Stomach (tissue), 9 donors: ENCODE results near the gene APMAP. TPM values are rescaled to one million over a fixed set of nuclear protein-coding genes. Genes with fewer than 3 reads are reported as not detected.

Source experiments
- DNase-seq, 2 donors: peaks; one replicate each; pipeline versions ENCODE4 v3.0.0 to v3.0.0-alpha.2; 2013 to 2019
- H3K27ac ChIP-seq, 5 donors: fragments of 200-600 bp in 4 of 5; sonication (generic) in 4 of 5; one replicate each; pipeline ENCODE4 v1.5.1; 2013 to 2019; ENCODE audit warnings: mild to moderate bottlenecking in 1 of 5, moderate library complexity in 1 of 5
- H3K27me3 ChIP-seq, 3 donors: fragments of 200-600 bp; sonication (generic); one replicate each; pipeline ENCODE4 v1.5.1; 2017 to 2019; ENCODE audit warnings: mixed run types in 1 of 3
- H3K36me3 ChIP-seq, 4 donors: fragments of 200-600 bp; sonication (generic); 1 replicate in 3 of 4; 2 replicates in 1 of 4; pipeline ENCODE4 v1.5.1; 2016 to 2019
- H3K4me1 ChIP-seq, 4 donors: fragments of 200-600 bp; sonication (generic); one replicate each; pipeline ENCODE4 v1.5.1; 2016 to 2019
- H3K4me3 ChIP-seq, 4 donors: fragments of 200-600 bp; sonication (generic) in 3 of 4; one replicate each; pipeline ENCODE4 v1.5.1; 2016 to 2019; ENCODE audit warnings: mild to moderate bottlenecking in 1 of 4
- H3K9me3 ChIP-seq, 4 donors: fragments of 200-600 bp; sonication (generic); one replicate each; pipeline ENCODE4 v1.5.1; 2016 to 2019
- CTCF ChIP-seq, 7 experiments: fragments of 450-650 bp in 4 of 7; fragments of 200-600 bp in 3 of 7; sonication (generic) in 3 of 7; IDR thresholded peaks; one replicate each; pipeline ENCODE4 v1.5.1; 2016 to 2019; ENCODE audit warnings: antibody characterized with exemption in 7 of 7, control low read depth in 2 of 7, mild to moderate bottlenecking in 1 of 7
- EP300 ChIP-seq: sonication (generic); formaldehyde crosslinking; IDR thresholded peaks from one replicate; pipeline ENCODE4 v1.6.1; 2017; ENCODE audit warnings: antibody characterized with exemption
- POLR2A ChIP-seq, 4 donors: fragments of 450-650 bp; IDR thresholded peaks; one replicate each; pipeline ENCODE4 v1.6.1; 2016; ENCODE audit warnings: antibody characterized with exemption in 4 of 4, control low read depth in 2 of 4, mild to moderate bottlenecking in 1 of 4, moderate library complexity in 1 of 4
- POLR2AphosphoS5 ChIP-seq, 3 donors: sonication (generic); formaldehyde crosslinking; IDR thresholded peaks; one replicate each; pipeline ENCODE4 v1.6.1; 2016; ENCODE audit warnings: antibody characterized with exemption in 3 of 3
- WGBS, 5 donors: extraction: QIAGEN DNeasy Blood & Tissue Kit in 3 of 5; methylation state at CpG; one replicate each; pipeline versions ENCODE4 v1.1.5 to v1.1.7; 2013 to 2018; 5-methylcytosine and 5-hydroxymethylcytosine counted together
- intact Hi-C: fragments of 100-400 bp; cut with DNase I; formaldehyde crosslinking; loops from one replicate; pipeline ENCODE4 v1.15.1; 2023; ENCODE audit warnings: low total_unique reads
- polyA plus RNA-seq, 3 donors: library from polyadenylated mRNA; stranded (reverse); fragments of 200-250 nt; gene quantifications; one replicate each; pipeline ENCODE4 v1.2.3, GENCODE V29; 2013
- total RNA-seq, 5 donors: library from RNA; depleted of rRNA; stranded (reverse); fragments of >200 nt; gene quantifications; one replicate each; pipeline versions ENCODE4 v1.1.0 to v1.2.3, GENCODE V29; 2014 to 2016
- donor health status: healthy with polysubstance abuse.
- donor health status: Bipolar disorder and iron deficiency.
- donor health status: healthy.

APMAP gene
- total and polyA plus RNA-seq, 8 donors, result 12.3 to 55.6 (median 32.1) TPM

DNA sequence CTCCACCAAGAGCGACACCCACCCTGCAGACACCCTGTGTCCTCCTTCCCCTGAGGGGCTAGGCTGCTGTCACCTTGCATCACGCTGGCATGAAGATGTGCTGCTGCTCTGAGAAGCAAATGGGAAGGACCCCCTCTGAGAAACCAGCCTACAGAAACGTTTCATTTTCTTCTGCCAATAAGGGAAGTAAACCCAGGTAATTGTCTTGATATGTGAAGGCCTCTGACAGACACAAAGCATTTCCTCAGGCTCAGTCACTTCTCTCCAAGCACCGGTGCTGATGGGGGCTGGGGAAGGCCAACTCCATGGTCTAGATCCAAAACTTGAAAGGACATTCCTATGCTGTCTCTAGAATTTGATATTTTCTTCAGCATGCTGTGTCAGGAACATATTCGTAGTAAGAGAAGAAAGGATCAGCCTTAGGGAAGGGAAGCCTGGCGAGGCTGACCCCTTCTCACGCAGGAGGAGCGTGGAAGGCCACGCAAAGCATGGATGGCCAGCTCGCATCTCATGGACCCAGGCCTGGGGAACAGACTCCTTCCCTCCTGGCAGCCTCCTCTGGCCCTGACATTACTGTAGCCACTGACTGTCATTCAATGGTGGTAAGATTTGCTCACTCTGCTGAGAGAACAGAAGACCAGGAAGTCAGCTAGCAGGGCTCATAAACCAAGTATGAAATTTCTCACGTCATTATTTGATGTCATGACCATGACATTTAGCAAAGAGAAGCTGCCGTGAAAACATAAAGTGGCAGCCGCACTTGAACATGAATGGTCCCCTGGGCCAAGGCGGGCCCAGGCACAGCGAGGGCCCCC is 44.9 kb upstream of the APMAP start:
- WGBS, 5 donors, result 59 to 71% (median 66%) methylated on average over 15 of the region's 15 CpGs
- no peaks in the 10 kb centered on the region for H3K9me3 ChIP-seq
- no peak for TF ChIP-seq CTCF (IDR thresholded peaks at IDR 0.05)
- no peak for TF ChIP-seq POLR2AphosphoS5 (IDR thresholded peaks at IDR 0.05)
- TF ChIP-seq POLR2A (IDR thresholded peaks at IDR 0.05), result no peak
- TF ChIP-seq EP300, result no peak
- no peak overlapping the region for H3K4me3 ChIP-seq
- no peaks in the 10 kb centered on the region for H3K36me3 ChIP-seq
- H3K27ac ChIP-seq, result peak overlapping the region; percentile 67 to 86 (median 79)
- H3K4me1 ChIP-seq, result peaks cover 94 to 100% (median 96%) of the 10 kb centered on the region in 4 donors
- no peak for DNase-seq
- intact Hi-C loops, result no loop called here
- no peaks in the 10 kb centered on the region for H3K27me3 ChIP-seq

DNA sequence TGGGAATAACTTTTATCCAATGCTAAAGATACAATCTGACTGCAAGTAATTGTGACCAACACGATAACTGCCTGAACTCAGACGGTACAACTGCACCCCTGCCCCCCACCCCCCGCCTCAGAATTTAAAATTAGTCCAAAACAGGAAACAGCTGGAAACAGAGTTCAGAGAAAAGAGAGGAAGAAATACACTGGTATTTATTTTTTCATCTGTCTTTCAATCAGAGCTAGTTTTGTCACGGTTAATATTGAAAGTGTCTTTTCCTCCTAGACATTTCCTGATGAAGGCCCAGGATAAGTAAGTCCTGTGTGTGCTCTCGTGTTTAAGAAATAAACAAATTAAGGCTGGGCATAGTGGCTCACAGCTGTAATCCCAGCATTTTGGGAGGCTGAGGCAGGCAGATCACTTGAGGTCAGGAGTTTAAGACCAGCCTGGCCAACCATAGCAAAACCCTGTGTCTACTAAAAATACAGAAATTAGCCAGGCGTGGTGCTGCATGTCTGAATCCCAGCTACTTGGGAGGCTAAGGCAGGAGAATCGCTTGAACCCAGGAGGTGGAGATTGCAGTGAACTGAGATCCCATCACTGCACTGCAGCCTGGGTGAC is 43.9 kb upstream of the APMAP start:
- no peak for DNase-seq
- TF ChIP-seq CTCF (IDR thresholded peaks at IDR 0.05) (no peak), EP300 (no peak), POLR2A (IDR thresholded peaks at IDR 0.05) (no peak), POLR2AphosphoS5 (IDR thresholded peaks at IDR 0.05) (no peak)
- peaks cover 91 to 99% (median 95%) of the 10 kb centered on the region in 4 donors for H3K4me1 ChIP-seq
- WGBS, 5 donors, result 24 to 46% (median 37%) methylated on average over 7 of the region's 7 CpGs
- H3K27me3 ChIP-seq, result no peaks in the 10 kb centered on the region
- H3K27ac ChIP-seq, result peak overlapping the region; percentile 53 to 86 (median 79)
- H3K9me3 ChIP-seq, result no peaks in the 10 kb centered on the region
- H3K36me3 ChIP-seq, result no peaks in the 10 kb centered on the region
- intact Hi-C loops, result no loop called here
- no peak overlapping the region for H3K4me3 ChIP-seq

- peak overlapping the region in 4 of 5 donors; percentile 67 to 86 (median 80) for H3K27ac ChIP-seq
- TF ChIP-seq POLR2A (IDR thresholded peaks at IDR 0.05), result no peak
- TF ChIP-seq POLR2AphosphoS5 (IDR thresholded peaks at IDR 0.05), result no peak
- TF ChIP-seq EP300, result no peak
- H3K9me3 ChIP-seq, result no peaks in the 10 kb centered on the region
- no peaks in the 10 kb centered on the region for H3K27me3 ChIP-seq
- H3K4me3 ChIP-seq, result no peak overlapping the region
- 33 to 40% (median 36%) methylated on average over 4 of the region's 4 CpGs for WGBS, 5 donors
- peaks cover 0 to under 1% (median 0%) of the 10 kb centered on the region in 4 donors for H3K36me3 ChIP-seq
- H3K4me1 ChIP-seq, result peaks cover 86 to 99% (median 93%) of the 10 kb centered on the region in 4 donors
- intact Hi-C loops, result no loop called here
- DNase-seq, result no peak
These were observed 43.4 kb upstream of the APMAP start for GRCh38 chr20:25035921-25036320.

DNA sequence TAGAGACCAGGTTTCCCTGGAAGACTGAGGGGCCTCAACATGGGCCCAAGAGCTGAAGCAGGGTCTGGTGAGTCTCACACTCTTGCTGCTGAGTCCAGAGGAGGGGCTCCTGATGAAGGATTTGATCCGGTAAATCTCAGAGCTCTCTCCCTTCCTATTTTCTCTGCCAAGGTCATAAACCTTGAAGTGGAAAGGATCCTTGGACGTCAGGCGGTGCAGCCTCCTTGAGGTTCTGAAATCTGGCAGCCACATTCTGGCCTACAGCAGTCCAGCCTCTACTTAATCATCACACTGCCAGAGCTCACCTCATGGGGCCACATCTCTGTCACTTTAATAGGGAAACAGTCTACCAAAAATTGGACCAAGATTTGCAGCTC is 41.4 kb upstream of the APMAP start:
- peak in 1 of 2 donors; percentile 39 for DNase-seq
- 22 to 36% (median 30%) methylated on average over 3 of the region's 3 CpGs for WGBS, 5 donors

More for the DNA sequence above, 41.4 kb upstream of the APMAP start:
- no peaks in the 10 kb centered on the region for H3K9me3 ChIP-seq
- H3K36me3 ChIP-seq, result peaks cover 0 to 19% (median 18%) of the 10 kb centered on the region in 4 donors
- H3K4me1 ChIP-seq, result peaks cover 66 to 87% (median 75%) of the 10 kb centered on the region in 4 donors
- no peak for TF ChIP-seq CTCF (IDR thresholded peaks at IDR 0.05)
- TF ChIP-seq POLR2AphosphoS5 (IDR thresholded peaks at IDR 0.05), result no peak
- TF ChIP-seq EP300, result no peak
- TF ChIP-seq POLR2A (IDR thresholded peaks at IDR 0.05), result no peak
- no peaks in the 10 kb centered on the region for H3K27me3 ChIP-seq
- no peak overlapping the region for H3K4me3 ChIP-seq
- intact Hi-C loops, result no loop called here
- H3K27ac ChIP-seq, result peak overlapping the region; percentile 71 to 84 (median 77)
